K562 (cell line): Measurements from ENCODE around the gene TRUB1. TPM values are rescaled to one million over a fixed set of nuclear protein-coding genes. Genes with fewer than 3 reads are reported as not detected.

ENCODE experiments used
- ARID1B ChIP-seq: fragments of 450-650 bp; IDR thresholded peaks from 2 replicates; pipeline ENCODE4 v1.6.1; 2016; ENCODE audit warnings: antibody characterized with exemption, mild to moderate bottlenecking, inconsistent platforms
- BRD4 ChIP-seq: fragments of 200-600 bp; sonication (generic); IDR thresholded peaks from 2 replicates; pipeline ENCODE4 v1.6.1; 2017; ENCODE audit warnings: inconsistent platforms
- CHD4 ChIP-seq: fragments of 200-600 bp; sonication (generic); IDR thresholded peaks from 3 replicates; pipeline ENCODE4 v1.6.1; 2012; ENCODE audit warnings: low read depth, mild to moderate bottlenecking, mixed read lengths, low read length, inconsistent platforms; ENCODE audit not compliant: insufficient read depth, insufficient replicate concordance, poor library complexity, severe bottlenecking
- GABPA ChIP-seq: fragments of 200-800 bp; sonication (Bioruptor generic); conservative IDR thresholded peaks from 2 replicates; pipeline ENCODE4 v1.6.1; 2016; ENCODE audit warnings: low read depth, missing genetic modification characterization, missing compliant biosample characterization
- HNRNPUL1 ChIP-seq: fragments of 200-400 bp; formaldehyde crosslinking; IDR thresholded peaks from 2 replicates; pipeline ENCODE4 v1.6.1; 2017; ENCODE audit warnings: low read length
- PCBP1 ChIP-seq: fragments of 200-400 bp; formaldehyde crosslinking; IDR thresholded peaks from 2 replicates; pipeline ENCODE4 v1.6.1; 2018; ENCODE audit warnings: mild to moderate bottlenecking, low read depth, low read length; ENCODE audit not compliant: poor library complexity, severe bottlenecking
- STAT5B ChIP-seq: fragments of 250-450 bp; sonication (Bioruptor Pico); IDR thresholded peaks from 2 replicates; pipeline ENCODE4 v1.8.0; 2021; ENCODE audit warnings: mild to moderate bottlenecking, inconsistent platforms
- WHSC1 ChIP-seq: IDR thresholded peaks from one replicate; pipeline ENCODE4 v1.6.1; 2012; ENCODE audit warnings: low read length, control low read depth, inconsistent platforms
- polyA plus RNA-seq, 8 experiments: library from polyadenylated mRNA; depleted of rRNA in 4 of 8; stranded (reverse) in 5 of 8; unstranded in 3 of 8; fragments of >200 nt; fragmentation: Nextera tagmentation in 2 of 8; fragmentation: Illumina TruSeq in 1 of 8; extraction: Ambion mirVana in 2 of 8; extraction: Trizol in 1 of 8; gene quantifications; 2 replicates each; pipeline versions ENCODE4 v1.2.1 to v1.2.3, GENCODE V29; 2011 to 2014; ENCODE audit warnings: inconsistent platforms in 1 of 8, missing spikeins in 1 of 8
- small RNA-seq: library from RNA; depleted of rRNA; stranded (forward); fragments of <200 nt; gene quantifications from one replicate; pipeline ENCODE3, GENCODE V24; 2014
- total RNA-seq, 7 experiments: library from RNA; depleted of rRNA in 6 of 7; stranded (reverse); fragments of >200 nt in 6 of 7; fragmentation: Illumina TruSeq in 2 of 7; extraction: Trizol in 2 of 7; gene quantifications; 2 replicates each; pipeline versions ENCODE4 v1.2.1 to v1.2.3, GENCODE V29; 2011 to 2021; ENCODE audit warnings: low replicate concordance in 1 of 7
- TF ChIP-seq, protein P1 (sequence below): fragments of 450-650 bp; IDR thresholded peaks from 2 replicates; pipeline ENCODE4 v1.6.1; 2016; ENCODE audit warnings: mild to moderate bottlenecking

TRUB1 gene
- total and polyA plus RNA-seq, 9 of the 15 experiments (the other 6 are each of a cell fraction or from before 2014, with no cell fraction given) = 4.6 to 16.5 (median 11.5) TPM

DNA sequence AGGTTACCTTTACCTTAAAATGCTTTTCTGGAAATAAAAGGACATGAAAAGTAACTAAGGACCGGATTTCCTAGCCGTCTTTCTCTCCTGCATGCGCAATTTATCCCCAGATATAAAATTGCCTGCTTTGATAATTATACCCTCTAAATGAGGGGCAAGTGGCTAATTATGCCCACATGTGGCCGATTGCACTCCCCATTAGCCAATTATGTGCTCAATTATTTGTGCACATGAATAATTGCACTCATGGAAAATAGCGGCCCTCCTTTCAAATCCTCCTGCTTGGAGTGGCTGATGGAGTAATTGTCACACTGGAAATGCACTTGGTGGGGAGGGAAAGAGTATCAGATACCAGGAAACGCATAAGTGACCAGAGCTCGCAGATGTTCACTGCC lies 88.7 kb downstream of the TRUB1 start (continued):
- TF ChIP-seq CHD4 (no peak), ARID1B (no peak), BRD4 (no peak), GABPA (tag) (no peak), PCBP1 (no peak), HNRNPUL1 (no peak), STAT5B (CRISPR knock-in tag) (no peak), WHSC1 (no peak)
- TF ChIP-seq, protein P1, sequence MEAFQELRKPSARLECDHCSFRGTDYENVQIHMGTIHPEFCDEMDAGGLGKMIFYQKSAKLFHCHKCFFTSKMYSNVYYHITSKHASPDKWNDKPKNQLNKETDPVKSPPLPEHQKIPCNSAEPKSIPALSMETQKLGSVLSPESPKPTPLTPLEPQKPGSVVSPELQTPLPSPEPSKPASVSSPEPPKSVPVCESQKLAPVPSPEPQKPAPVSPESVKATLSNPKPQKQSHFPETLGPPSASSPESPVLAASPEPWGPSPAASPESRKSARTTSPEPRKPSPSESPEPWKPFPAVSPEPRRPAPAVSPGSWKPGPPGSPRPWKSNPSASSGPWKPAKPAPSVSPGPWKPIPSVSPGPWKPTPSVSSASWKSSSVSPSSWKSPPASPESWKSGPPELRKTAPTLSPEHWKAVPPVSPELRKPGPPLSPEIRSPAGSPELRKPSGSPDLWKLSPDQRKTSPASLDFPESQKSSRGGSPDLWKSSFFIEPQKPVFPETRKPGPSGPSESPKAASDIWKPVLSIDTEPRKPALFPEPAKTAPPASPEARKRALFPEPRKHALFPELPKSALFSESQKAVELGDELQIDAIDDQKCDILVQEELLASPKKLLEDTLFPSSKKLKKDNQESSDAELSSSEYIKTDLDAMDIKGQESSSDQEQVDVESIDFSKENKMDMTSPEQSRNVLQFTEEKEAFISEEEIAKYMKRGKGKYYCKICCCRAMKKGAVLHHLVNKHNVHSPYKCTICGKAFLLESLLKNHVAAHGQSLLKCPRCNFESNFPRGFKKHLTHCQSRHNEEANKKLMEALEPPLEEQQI = no peak

Small RNA genes within 50 kb of the gene (small RNA-seq; reads per million reads assigned to genes)
- not detected for gene RNU6-1121P

Other genes starting within 250 kb of the TRUB1 start
- 1.4 and 1.8 TPM in 2 replicates for gene FHIP2A, start 116.4 kb upstream of the TRUB1 start, total RNA-seq (2014; rRNA removed)
- 4.3 and 5.1 TPM in 2 replicates for gene FHIP2A, start 116.4 kb upstream of the TRUB1 start, total RNA-seq (2014; rRNA removed; fragmentation: Illumina TruSeq; extraction: Trizol)
- 3.4 and 3.9 TPM in 2 replicates for gene FHIP2A, start 116.4 kb upstream of the TRUB1 start, total RNA-seq (2015; rRNA removed; fragmentation: Illumina TruSeq; extraction: Trizol)
- gene FHIP2A, start 116.4 kb upstream of the TRUB1 start, total RNA-seq (2021) = 6.4 TPM in 2 replicates
- gene FHIP2A, start 116.4 kb upstream of the TRUB1 start, polyA plus RNA-seq (2011; rRNA removed) = 7.4 and 10.6 TPM in 2 replicates
- 3.0 and 3.3 TPM in 2 replicates for gene FHIP2A, start 116.4 kb upstream of the TRUB1 start, polyA plus RNA-seq (2014; fragmentation: Illumina TruSeq; extraction: Trizol)
- gene FHIP2A, start 116.4 kb upstream of the TRUB1 start, polyA plus RNA-seq (2014; fragmentation: Nextera tagmentation; extraction: Ambion mirVana) = 1 to 10 TPM; 1.5 to 1.6 TPM
- gene FHIP2A, start 116.4 kb upstream of the TRUB1 start, polyA plus RNA-seq (2014; rRNA removed) = 2.0 and 2.8 TPM in 2 replicates
- gene ATRNL1, start 155.2 kb downstream of the TRUB1 start, total RNA-seq (2014; rRNA removed) = not detected in 2 replicates
- not detected in 2 replicates for gene ATRNL1, start 155.2 kb downstream of the TRUB1 start, total RNA-seq (2014; rRNA removed; fragmentation: Illumina TruSeq; extraction: Trizol)
- not detected in 2 replicates for gene ATRNL1, start 155.2 kb downstream of the TRUB1 start, total RNA-seq (2015; rRNA removed; fragmentation: Illumina TruSeq; extraction: Trizol)
- gene ATRNL1, start 155.2 kb downstream of the TRUB1 start, total RNA-seq (2021) = 0.18 TPM in 2 replicates
- not detected in 2 replicates for gene ATRNL1, start 155.2 kb downstream of the TRUB1 start, polyA plus RNA-seq (2011; rRNA removed)
- not detected in 2 replicates for gene ATRNL1, start 155.2 kb downstream of the TRUB1 start, polyA plus RNA-seq (2014; fragmentation: Illumina TruSeq; extraction: Trizol)
- gene ATRNL1, start 155.2 kb downstream of the TRUB1 start, polyA plus RNA-seq (2014; fragmentation: Nextera tagmentation; extraction: Ambion mirVana) = not detected
- not detected in 2 replicates for gene ATRNL1, start 155.2 kb downstream of the TRUB1 start, polyA plus RNA-seq (2014; rRNA removed)